ENCODE measurements around the gene CDK2AP2. TPM values are rescaled to one million over a fixed set of nuclear protein-coding genes. Genes with fewer than 3 reads are reported as not detected.

The CDK2AP2 gene
- total and polyA plus RNA-seq, 9 of the 15 experiments (the other 6 are each of a cell fraction or from before 2014, with no cell fraction given): 4.4 to 47.4 (median 21.7) TPM

DNA sequence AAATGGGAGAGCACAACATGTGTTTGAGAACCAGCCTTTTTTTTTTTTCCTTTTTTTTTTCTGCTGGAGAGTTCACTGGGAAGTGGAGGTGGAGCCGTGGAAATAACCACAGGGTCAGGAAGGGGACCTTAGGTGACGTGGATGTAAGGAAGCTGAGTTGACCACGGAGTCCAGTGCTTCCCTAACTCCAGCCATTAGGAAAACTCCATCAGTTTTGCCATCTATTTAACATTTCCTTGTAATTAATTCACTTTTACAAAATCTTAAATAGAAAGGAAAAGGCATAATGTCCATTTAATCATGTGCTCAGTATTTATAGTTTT is 2.0 kb upstream of the CDK2AP2 start:
- FAIRE-seq (no peak), ATAC-seq (no peak), DNase-seq (ENCODE audit: extremely low read depth in 1 of 4, low spot score in 3 of 4) (no peak)
- no peaks in the 10 kb centered on the region for H3K9me1 ChIP-seq (ENCODE audit: control insufficient read depth, insufficient read depth, low read length)
- TF ChIP-seq, protein P1, sequence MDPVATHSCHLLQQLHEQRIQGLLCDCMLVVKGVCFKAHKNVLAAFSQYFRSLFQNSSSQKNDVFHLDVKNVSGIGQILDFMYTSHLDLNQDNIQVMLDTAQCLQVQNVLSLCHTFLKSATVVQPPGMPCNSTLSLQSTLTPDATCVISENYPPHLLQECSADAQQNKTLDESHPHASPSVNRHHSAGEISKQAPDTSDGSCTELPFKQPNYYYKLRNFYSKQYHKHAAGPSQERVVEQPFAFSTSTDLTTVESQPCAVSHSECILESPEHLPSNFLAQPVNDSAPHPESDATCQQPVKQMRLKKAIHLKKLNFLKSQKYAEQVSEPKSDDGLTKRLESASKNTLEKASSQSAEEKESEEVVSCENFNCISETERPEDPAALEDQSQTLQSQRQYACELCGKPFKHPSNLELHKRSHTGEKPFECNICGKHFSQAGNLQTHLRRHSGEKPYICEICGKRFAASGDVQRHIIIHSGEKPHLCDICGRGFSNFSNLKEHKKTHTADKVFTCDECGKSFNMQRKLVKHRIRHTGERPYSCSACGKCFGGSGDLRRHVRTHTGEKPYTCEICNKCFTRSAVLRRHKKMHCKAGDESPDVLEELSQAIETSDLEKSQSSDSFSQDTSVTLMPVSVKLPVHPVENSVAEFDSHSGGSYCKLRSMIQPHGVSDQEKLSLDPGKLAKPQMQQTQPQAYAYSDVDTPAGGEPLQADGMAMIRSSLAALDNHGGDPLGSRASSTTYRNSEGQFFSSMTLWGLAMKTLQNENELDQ (CRISPR knock-in tag; IDR thresholded peaks at IDR 0.05; ENCODE audit: borderline replicate concordance): no peak
- TF ChIP-seq RFX1 (IDR thresholded peaks at IDR 0.05) (no peak), NFE2 (IDR thresholded peaks at IDR 0.05; ENCODE audit: low read depth) (no peak), RB1 (IDR thresholded peaks at IDR 0.05; ENCODE audit: low read depth) (no peak), ZNF785 (CRISPR knock-in tag; IDR thresholded peaks at IDR 0.05) (no peak), SUPT5H (IDR thresholded peaks at IDR 0.05) (no peak), CEBPB (tag; IDR thresholded peaks at IDR 0.05) (no peak), ZNF12 (CRISPR knock-in tag; IDR thresholded peaks at IDR 0.05) (no peak), ZNF766 (CRISPR knock-in tag; conservative IDR thresholded peaks at IDR 0.05) (no peak), ZNF121 (CRISPR knock-in tag; conservative IDR thresholded peaks at IDR 0.05) (no peak), CEBPG (CRISPR knock-in tag; IDR thresholded peaks at IDR 0.05) (no peak), CEBPG (tag; conservative IDR thresholded peaks at IDR 0.05 in 1 of 2, IDR thresholded peaks at IDR 0.05 in 1 of 2) (no peak), NFE2L1 (tag; IDR thresholded peaks at IDR 0.05; ENCODE audit: borderline replicate concordance, low read depth) (no peak), ZNF311 (CRISPR knock-in tag; IDR thresholded peaks at IDR 0.05) (no peak), ZKSCAN8 (CRISPR knock-in tag; IDR thresholded peaks at IDR 0.05) (no peak)
- TF ChIP-seq, protein P2, sequence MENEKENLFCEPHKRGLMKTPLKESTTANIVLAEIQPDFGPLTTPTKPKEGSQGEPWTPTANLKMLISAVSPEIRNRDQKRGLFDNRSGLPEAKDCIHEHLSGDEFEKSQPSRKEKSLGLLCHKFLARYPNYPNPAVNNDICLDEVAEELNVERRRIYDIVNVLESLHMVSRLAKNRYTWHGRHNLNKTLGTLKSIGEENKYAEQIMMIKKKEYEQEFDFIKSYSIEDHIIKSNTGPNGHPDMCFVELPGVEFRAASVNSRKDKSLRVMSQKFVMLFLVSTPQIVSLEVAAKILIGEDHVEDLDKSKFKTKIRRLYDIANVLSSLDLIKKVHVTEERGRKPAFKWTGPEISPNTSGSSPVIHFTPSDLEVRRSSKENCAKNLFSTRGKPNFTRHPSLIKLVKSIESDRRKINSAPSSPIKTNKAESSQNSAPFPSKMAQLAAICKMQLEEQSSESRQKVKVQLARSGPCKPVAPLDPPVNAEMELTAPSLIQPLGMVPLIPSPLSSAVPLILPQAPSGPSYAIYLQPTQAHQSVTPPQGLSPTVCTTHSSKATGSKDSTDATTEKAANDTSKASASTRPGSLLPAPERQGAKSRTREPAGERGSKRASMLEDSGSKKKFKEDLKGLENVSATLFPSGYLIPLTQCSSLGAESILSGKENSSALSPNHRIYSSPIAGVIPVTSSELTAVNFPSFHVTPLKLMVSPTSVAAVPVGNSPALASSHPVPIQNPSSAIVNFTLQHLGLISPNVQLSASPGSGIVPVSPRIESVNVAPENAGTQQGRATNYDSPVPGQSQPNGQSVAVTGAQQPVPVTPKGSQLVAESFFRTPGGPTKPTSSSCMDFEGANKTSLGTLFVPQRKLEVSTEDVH (IDR thresholded peaks at IDR 0.05; ENCODE audit: low read depth, partially characterized antibody): no peak
- TF ChIP-seq, protein P3, sequence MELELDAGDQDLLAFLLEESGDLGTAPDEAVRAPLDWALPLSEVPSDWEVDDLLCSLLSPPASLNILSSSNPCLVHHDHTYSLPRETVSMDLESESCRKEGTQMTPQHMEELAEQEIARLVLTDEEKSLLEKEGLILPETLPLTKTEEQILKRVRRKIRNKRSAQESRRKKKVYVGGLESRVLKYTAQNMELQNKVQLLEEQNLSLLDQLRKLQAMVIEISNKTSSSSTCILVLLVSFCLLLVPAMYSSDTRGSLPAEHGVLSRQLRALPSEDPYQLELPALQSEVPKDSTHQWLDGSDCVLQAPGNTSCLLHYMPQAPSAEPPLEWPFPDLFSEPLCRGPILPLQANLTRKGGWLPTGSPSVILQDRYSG (tag; conservative IDR thresholded peaks at IDR 0.05; ENCODE audit: low read depth): no peak
- no peak overlapping the region for H3K9ac ChIP-seq (ENCODE audit: insufficient read depth in 1 of 2, low read depth in 2 of 2, low read length in 2 of 2)
- 40% methylated on average over 2 of the region's 3 CpGs for WGBS (ENCODE audit: insufficient coverage, low coverage, missing lambda C conversion rate)
- POLR2A ChIA-PET: interaction anchor here (0.7 kb wide), 1 partner anchor 14 kb away, joined by 3 read pairs; no protein-coding TSS in a partner anchor
- intact Hi-C loops (cut with micrococcal nuclease): no loop called here
- in situ Hi-C loops (cut with MboI): no loop called here
- no peaks in the 10 kb centered on the region for H3K9me3 ChIP-seq (replicated peaks; ENCODE audit: control insufficient read depth, insufficient read depth, low read depth, low read length)
- peaks cover 10% of the 10 kb centered on the region; the same call in 2 of the 3 replicates for H3K36me3 ChIP-seq (ENCODE audit: control insufficient read depth, insufficient read depth, low read length)
- H3K27me3 ChIP-seq (ENCODE audit: control insufficient read depth in 2 of 2, insufficient read depth in 2 of 2, low read length in 2 of 2): peaks cover 0 to 5% of the 10 kb centered on the region in 2 experiments; a peak in 1 of 5 replicates
- no peaks in the 10 kb centered on the region for H4K20me1 ChIP-seq (replicated peaks; ENCODE audit: control insufficient read depth, insufficient read depth, low read length)
- no peak overlapping the region for H3K4me2 ChIP-seq (ENCODE audit: insufficient read depth, low read length)
- H3K27ac ChIP-seq (ENCODE audit: extremely low read depth, low read depth, low read length): no peak overlapping the region
- peaks cover 25 to 40% of the 10 kb centered on the region in 2 experiments for H3K4me1 ChIP-seq (replicated peaks in 1 of 2; ENCODE audit: control insufficient read depth in 2 of 2, insufficient read depth in 2 of 2, low read length in 2 of 2)
- peaks cover 20% of the 10 kb centered on the region for H3K79me2 ChIP-seq (ENCODE audit: control insufficient read depth, insufficient read depth, low read length)
- BruUV-seq (replicated peaks): no TSS peak
- H2AFZ ChIP-seq (ENCODE audit: low read depth, low read length): 0 out of 2 replicates have a peak overlapping the region, but pooled peaks have one; percentile 25
- H3K4me3 ChIP-seq: no peak overlapping the region
- CTCF ChIA-PET (ENCODE audit: low intra/inter-chr PET ratio): no interaction called here
